Loucy (cell line): ENCODE results near the gene IGSF8.

ENCODE experiments used
- EZH2phosphoT487 ChIP-seq: fragments of 200-600 bp; IDR thresholded peaks from 2 replicates; pipeline ENCODE4 v1.6.1; 2018; ENCODE audit warnings: antibody characterized with exemption, mild to moderate bottlenecking, moderate library complexity, borderline replicate concordance
- TF ChIP-seq, protein P1 (sequence below): fragments of 200-600 bp; sonication (generic); conservative IDR thresholded peaks from 2 replicates; pipeline ENCODE4 v1.5.1; 2014; ENCODE audit warnings: mild to moderate bottlenecking, antibody characterized with exemption, low read length

DNA sequence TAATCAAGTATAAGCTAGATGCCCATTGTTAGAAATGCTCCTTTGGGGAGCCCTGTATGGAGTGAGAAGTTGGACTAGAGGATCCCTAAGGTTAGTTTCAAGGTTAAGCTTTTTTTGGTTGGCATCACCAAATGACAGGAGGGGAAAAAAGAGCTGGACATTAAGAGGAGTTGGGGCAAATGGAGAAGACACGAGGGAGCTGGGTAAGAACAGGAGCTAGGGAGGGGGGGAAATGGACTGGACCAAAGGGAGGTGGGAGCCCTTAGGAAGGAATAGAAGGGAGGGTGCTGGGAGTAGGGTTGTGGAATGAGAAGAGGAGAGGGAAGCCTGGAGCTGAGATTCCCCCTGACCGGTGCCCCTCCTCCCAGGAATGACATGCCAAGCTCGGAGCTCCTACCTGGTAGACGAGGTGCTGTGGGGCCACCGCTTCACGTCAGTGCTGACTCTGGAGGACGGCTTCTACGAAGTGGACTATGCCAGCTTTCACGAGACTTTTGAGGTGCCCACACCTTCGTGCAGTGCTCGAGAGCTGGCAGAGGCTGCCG, 11.2 kb downstream of the IGSF8 start:
- TF ChIP-seq, protein P1, sequence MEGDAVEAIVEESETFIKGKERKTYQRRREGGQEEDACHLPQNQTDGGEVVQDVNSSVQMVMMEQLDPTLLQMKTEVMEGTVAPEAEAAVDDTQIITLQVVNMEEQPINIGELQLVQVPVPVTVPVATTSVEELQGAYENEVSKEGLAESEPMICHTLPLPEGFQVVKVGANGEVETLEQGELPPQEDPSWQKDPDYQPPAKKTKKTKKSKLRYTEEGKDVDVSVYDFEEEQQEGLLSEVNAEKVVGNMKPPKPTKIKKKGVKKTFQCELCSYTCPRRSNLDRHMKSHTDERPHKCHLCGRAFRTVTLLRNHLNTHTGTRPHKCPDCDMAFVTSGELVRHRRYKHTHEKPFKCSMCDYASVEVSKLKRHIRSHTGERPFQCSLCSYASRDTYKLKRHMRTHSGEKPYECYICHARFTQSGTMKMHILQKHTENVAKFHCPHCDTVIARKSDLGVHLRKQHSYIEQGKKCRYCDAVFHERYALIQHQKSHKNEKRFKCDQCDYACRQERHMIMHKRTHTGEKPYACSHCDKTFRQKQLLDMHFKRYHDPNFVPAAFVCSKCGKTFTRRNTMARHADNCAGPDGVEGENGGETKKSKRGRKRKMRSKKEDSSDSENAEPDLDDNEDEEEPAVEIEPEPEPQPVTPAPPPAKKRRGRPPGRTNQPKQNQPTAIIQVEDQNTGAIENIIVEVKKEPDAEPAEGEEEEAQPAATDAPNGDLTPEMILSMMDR, result no peak
- no peak for TF ChIP-seq EZH2phosphoT487
